H9 (cell line): Measurements from ENCODE around the gene CDH22. TPM values are rescaled to one million over a fixed set of nuclear protein-coding genes. Genes with fewer than 3 reads are reported as not detected.

Experiments
- DNase-seq: peaks from one replicate; pipeline ENCODE4 v3.0.0-alpha.2; 2017
- H2AFZ ChIP-seq: one replicate; pipeline ENCODE4 v1.6.1; 2013; ENCODE audit warnings: mild to moderate bottlenecking, low read length, control low read depth, moderate library complexity
- H2AK5ac ChIP-seq: 2 replicates; pipeline ENCODE4 v1.6.1; 2013; ENCODE audit warnings: low read length, control low read depth, mixed read lengths; ENCODE audit not compliant: insufficient read length
- H2BK120ac ChIP-seq: one replicate; pipeline ENCODE4 v1.6.1; 2013; ENCODE audit warnings: low read depth, mild to moderate bottlenecking, low read length, control low read depth, inconsistent platforms; ENCODE audit not compliant: poor library complexity, severe bottlenecking
- H2BK12ac ChIP-seq: 2 replicates; pipeline ENCODE4 v1.6.1; 2013; ENCODE audit warnings: low read length, control low read depth, mixed read lengths, low read depth; ENCODE audit not compliant: insufficient read length
- H2BK15ac ChIP-seq: 2 replicates; pipeline ENCODE4 v1.6.1; 2013; ENCODE audit warnings: low read depth, low read length, control low read depth
- H2BK20ac ChIP-seq: one replicate; pipeline ENCODE4 v1.6.1; 2013; ENCODE audit warnings: low read depth, mild to moderate bottlenecking, low read length, control low read depth, inconsistent platforms; ENCODE audit not compliant: poor library complexity, severe bottlenecking
- H2BK5ac ChIP-seq: 2 replicates; pipeline ENCODE4 v1.6.1; 2013; ENCODE audit warnings: low read length, control low read depth, mixed read lengths; ENCODE audit not compliant: insufficient read length
- H3K14ac ChIP-seq: 2 replicates; pipeline ENCODE4 v1.6.1; 2013; ENCODE audit warnings: low read length, control low read depth; ENCODE audit not compliant: insufficient read depth
- H3K18ac ChIP-seq: 2 replicates; pipeline ENCODE4 v1.6.1; 2013; ENCODE audit warnings: low read depth, mild to moderate bottlenecking, mixed read lengths, low read length, control low read depth; ENCODE audit not compliant: insufficient read length
- H3K23ac ChIP-seq: 2 replicates; pipeline ENCODE4 v1.6.1; 2013; ENCODE audit warnings: low read length, control low read depth, mixed read lengths, low read depth; ENCODE audit not compliant: insufficient read length
- H3K23me2 ChIP-seq: 2 replicates; pipeline ENCODE4 v1.6.1; 2013; ENCODE audit warnings: low read depth, mild to moderate bottlenecking, mixed read lengths, low read length, control low read depth; ENCODE audit not compliant: insufficient read length, poor library complexity, severe bottlenecking
- H3K27ac ChIP-seq: 2 replicates; pipeline ENCODE4 v1.5.1; 2013; ENCODE audit warnings: low read length, control low read depth, mixed read lengths, low read depth; ENCODE audit not compliant: insufficient read length
- H3K27me3 ChIP-seq: 2 replicates; pipeline ENCODE4 v1.6.1; 2013; ENCODE audit warnings: low read length, control low read depth, inconsistent platforms; ENCODE audit not compliant: insufficient read depth
- H3K4ac ChIP-seq: 2 replicates; pipeline ENCODE4 v1.6.1; 2013; ENCODE audit warnings: low read depth, mild to moderate bottlenecking, control low read depth, inconsistent platforms, low read length, moderate library complexity
- H3K4me1 ChIP-seq: 2 replicates; pipeline ENCODE4 v1.6.1; 2013; ENCODE audit warnings: low read length, control low read depth, inconsistent platforms; ENCODE audit not compliant: insufficient read depth
- H3K4me2 ChIP-seq: 2 replicates; pipeline ENCODE4 v1.6.1; 2013; ENCODE audit warnings: low read length, control low read depth, mixed read lengths; ENCODE audit not compliant: insufficient read length, insufficient read depth
- H3K56ac ChIP-seq: 2 replicates; pipeline ENCODE4 v1.6.1; 2013; ENCODE audit warnings: low read depth, mild to moderate bottlenecking, mixed read lengths, low read length, control low read depth; ENCODE audit not compliant: insufficient read length
- H3K79me1 ChIP-seq: 2 replicates; pipeline ENCODE4 v1.6.1; 2013; ENCODE audit warnings: low read depth, mild to moderate bottlenecking, moderate library complexity, low read length, control low read depth, inconsistent platforms; ENCODE audit not compliant: insufficient read depth, poor library complexity, severe bottlenecking
- H3K79me2 ChIP-seq: 2 replicates; pipeline ENCODE4 v1.6.1; 2013; ENCODE audit warnings: low read length, control low read depth, inconsistent platforms; ENCODE audit not compliant: insufficient read depth
- H3K9ac ChIP-seq: 2 replicates; pipeline ENCODE4 v1.6.1; 2013; ENCODE audit warnings: low read length, control low read depth, mixed read lengths; ENCODE audit not compliant: insufficient read length; ENCODE audit errors: extremely low read depth
- H3K9me3 ChIP-seq: one replicate; pipeline ENCODE4 v1.6.1; 2013; ENCODE audit warnings: low read depth, low read length, inconsistent platforms; ENCODE audit not compliant: control insufficient read depth
- H3T11ph ChIP-seq: one replicate; pipeline ENCODE4 v1.6.1; 2013; ENCODE audit warnings: mild to moderate bottlenecking, low read length, control low read depth, inconsistent platforms
- H4K20me1 ChIP-seq: one replicate; pipeline ENCODE4 v1.6.1; 2013; ENCODE audit not compliant: control insufficient read depth, insufficient read length, insufficient read depth
- H4K5ac ChIP-seq: 2 replicates; pipeline ENCODE4 v1.6.1; 2013; ENCODE audit warnings: low read depth, mild to moderate bottlenecking, mixed read lengths, low read length, control low read depth; ENCODE audit not compliant: insufficient read length
- H4K8ac ChIP-seq: replicated peaks from 2 replicates; pipeline ENCODE4 v1.6.1; 2013; ENCODE audit warnings: low read length, control low read depth, mixed read lengths, low read depth; ENCODE audit not compliant: insufficient read length
- H4K91ac ChIP-seq: 2 replicates; pipeline ENCODE4 v1.6.1; 2013; ENCODE audit warnings: low read depth, mild to moderate bottlenecking, moderate library complexity, mixed read lengths, low read length, control low read depth; ENCODE audit not compliant: insufficient read length
- H3K27ac Mint-ChIP-seq, 3 experiments: 2 replicates in 2 of 3; 3 replicates in 1 of 3; pipeline ENCODE4 v1.8.0; 2020 to 2021; ENCODE audit warnings: mixed read lengths in 3 of 3, mild to moderate bottlenecking in 1 of 3, moderate library complexity in 1 of 3
- H3K27me3 Mint-ChIP-seq: 2 replicates; pipeline ENCODE4 v1.8.0; 2021; ENCODE audit warnings: low read depth, mild to moderate bottlenecking, moderate library complexity, mixed read lengths
- H3K36me3 Mint-ChIP-seq, 3 experiments: 2 replicates in 2 of 3; 3 replicates in 1 of 3; pipeline ENCODE4 v1.8.0; 2020 to 2021; ENCODE audit warnings: low read depth in 3 of 3, mixed read lengths in 3 of 3; ENCODE audit not compliant: insufficient read depth in 1 of 3
- H3K4me1 Mint-ChIP-seq, 2 experiments: 2 replicates each; pipeline ENCODE4 v1.8.0; 2020; ENCODE audit warnings: mixed read lengths in 2 of 2
- H3K4me3 Mint-ChIP-seq, 2 experiments: 2 replicates in 1 of 2; 3 replicates in 1 of 2; pipeline ENCODE4 v1.8.0; 2020 to 2021; ENCODE audit warnings: mild to moderate bottlenecking in 2 of 2, mixed read lengths in 2 of 2, moderate library complexity in 1 of 2
- H3K9me3 Mint-ChIP-seq, 2 experiments: 2 replicates in 1 of 2; 3 replicates in 1 of 2; pipeline ENCODE4 v1.8.0; 2020; ENCODE audit warnings: mild to moderate bottlenecking in 2 of 2, mixed read lengths in 2 of 2, moderate library complexity in 1 of 2
- CTCF ChIP-seq: fragments of 200-600 bp; sonication (generic); conservative IDR thresholded peaks from 3 replicates; pipeline ENCODE4 v1.8.0; 2021; ENCODE audit warnings: antibody characterized with exemption, mild to moderate bottlenecking
- WGBS: extraction: QIAGEN DNeasy Blood & Tissue Kit; methylation state at CpG from one replicate; pipeline ENCODE4 v1.1.7; 2013; ENCODE audit warnings: missing lambda C conversion rate, low lambda C conversion rate, mixed read lengths; ENCODE audit not compliant: insufficient read length; ENCODE audit errors: extremely low coverage; 5-methylcytosine and 5-hydroxymethylcytosine counted together
- total RNA-seq: library from RNA; stranded (reverse); gene quantifications from 2 replicates; pipeline ENCODE4 v1.2.1, GENCODE V29; 2021

The CDH22 gene
- total RNA-seq, 1 experiment from 2014 or later = not detected

DNA sequence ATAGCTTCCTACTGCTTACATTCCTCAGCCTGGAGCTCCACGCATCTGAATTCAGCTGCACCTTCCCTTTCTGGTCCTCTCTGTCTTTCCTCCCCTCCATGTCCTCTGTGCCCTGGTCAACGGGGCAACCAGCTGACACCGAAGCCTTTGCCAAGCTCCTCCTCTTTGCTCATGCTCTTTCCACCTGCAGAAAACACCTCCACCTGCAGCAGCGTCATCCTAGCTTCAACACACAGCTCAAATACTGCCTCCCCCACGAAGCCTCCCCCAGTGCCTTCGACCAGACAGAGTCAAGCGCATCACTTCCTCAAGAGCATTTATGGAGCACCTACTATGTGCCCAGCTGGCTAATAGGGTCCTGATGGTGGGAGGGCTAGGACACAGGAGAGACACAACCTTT lies 9.2 kb downstream of the CDH22 start:
- no peaks in the 10 kb centered on the region for H3K27me3 ChIP-seq
- Mint-ChIP-seq H3K9me3 (no peaks in the 10 kb centered on the region), H3K4me1 (peaks cover 8 to 36% of the 10 kb centered on the region in 2 experiments), H3K4me3 (no peak overlapping the region), H3K27me3 (peaks cover 55% of the 10 kb centered on the region), H3K36me3 (no peaks in the 10 kb centered on the region), H3K27ac (no peak overlapping the region)
- no peak overlapping the region for H2BK120ac ChIP-seq
- H3T11ph ChIP-seq = no peak overlapping the region
- H3K18ac ChIP-seq = no peak overlapping the region
- TF ChIP-seq CTCF = no peak
- no peak overlapping the region for H2BK20ac ChIP-seq
- no peak overlapping the region for H3K4me2 ChIP-seq
- no peaks in the 10 kb centered on the region for H3K79me1 ChIP-seq
- H2BK5ac ChIP-seq = no peak overlapping the region
- H3K4me1 ChIP-seq = no peaks in the 10 kb centered on the region
- no peak overlapping the region for H3K27ac ChIP-seq
- WGBS = no CpG with 5 or more reads among the region's 7 CpGs
- no peak overlapping the region for H2AK5ac ChIP-seq
- H2AFZ ChIP-seq = no peak overlapping the region
- no peak overlapping the region for H3K23ac ChIP-seq
- no peaks in the 10 kb centered on the region for H4K20me1 ChIP-seq
- H4K5ac ChIP-seq = no peak overlapping the region
- H3K9me3 ChIP-seq = no peaks in the 10 kb centered on the region
- no peak overlapping the region for H3K9ac ChIP-seq
- H3K56ac ChIP-seq = no peak overlapping the region
- H3K79me2 ChIP-seq = no peaks in the 10 kb centered on the region
- H2BK15ac ChIP-seq = no peak overlapping the region
- no peak overlapping the region for H3K4ac ChIP-seq
- H4K8ac ChIP-seq = no peak overlapping the region
- H2BK12ac ChIP-seq = no peak overlapping the region
- H4K91ac ChIP-seq = no peak overlapping the region
- no peaks in the 10 kb centered on the region for H3K23me2 ChIP-seq
- no peak overlapping the region for H3K14ac ChIP-seq
- no peak for DNase-seq
